Ishikawa (cell line): ENCODE results near the gene SLC17A4.

Experiments used
- CEBPB ChIP-seq: IDR thresholded peaks from 2 replicates; pipeline ENCODE4 v1.6.1; 2012
- CREB1 ChIP-seq: IDR thresholded peaks from 2 replicates; pipeline ENCODE4 v1.6.1; 2012; ENCODE audit warnings: low read depth
- EP300 ChIP-seq: IDR thresholded peaks from 2 replicates; pipeline ENCODE4 v1.6.1; 2012; ENCODE audit warnings: borderline replicate concordance
- FOXM1 ChIP-seq: IDR thresholded peaks from 2 replicates; pipeline ENCODE4 v1.6.1; 2012; ENCODE audit warnings: low read depth, borderline replicate concordance
- MAX ChIP-seq: IDR thresholded peaks from 2 replicates; pipeline ENCODE4 v1.6.1; 2012
- RAD21 ChIP-seq: IDR thresholded peaks from 2 replicates; pipeline ENCODE4 v1.6.1; 2012; ENCODE audit warnings: low read depth
- REST ChIP-seq: IDR thresholded peaks from 2 replicates; pipeline ENCODE4 v1.6.1; 2012; ENCODE audit warnings: low read depth, mild to moderate bottlenecking
- TAF1 ChIP-seq: IDR thresholded peaks from 2 replicates; pipeline ENCODE4 v1.6.1; 2012; ENCODE audit warnings: low read depth, mild to moderate bottlenecking
- YY1 ChIP-seq: IDR thresholded peaks from 2 replicates; pipeline ENCODE4 v1.6.1; 2012; ENCODE audit warnings: low read depth

GRCh38 chr6:25769983-25770382 lies 15.4 kb downstream of the SLC17A4 start:
- TF ChIP-seq REST, result no peak
- TF ChIP-seq RAD21, result no peak
- no peak for TF ChIP-seq CREB1
- TF ChIP-seq EP300, result no peak
- TF ChIP-seq FOXM1, result no peak
- no peak for TF ChIP-seq CEBPB
- no peak for TF ChIP-seq YY1
- no peak for TF ChIP-seq TAF1
- TF ChIP-seq MAX, result no peak
